Skeletal muscle satellite cell (primary cell): ENCODE measurements around the gene MYO1D.
"Not testable (repeated sequence)": the region's sequence is repeated elsewhere in the genome, so short reads cannot be mapped to it uniquely, and the experiment has no call there.

Experiments used
- H3K27me3 ChIP-seq: 2 replicates; pipeline ENCODE4 v1.7.0; 2013; ENCODE audit warnings: low read length; ENCODE audit not compliant: control insufficient read depth, insufficient read depth
- H3K36me3 ChIP-seq: 2 replicates; pipeline ENCODE4 v1.7.0; 2013; ENCODE audit warnings: mild to moderate bottlenecking, control low read depth, low read length; ENCODE audit not compliant: insufficient read depth
- H3K4me1 ChIP-seq: 2 replicates; pipeline ENCODE4 v1.7.0; 2013; ENCODE audit warnings: low read length; ENCODE audit not compliant: control insufficient read depth, insufficient read depth
- H3K4me2 ChIP-seq: 2 replicates; pipeline ENCODE4 v1.7.0; 2013; ENCODE audit warnings: mild to moderate bottlenecking, low read length
- H3K4me3 ChIP-seq: 2 replicates; pipeline ENCODE4 v1.7.0; 2013; ENCODE audit warnings: low read length
- H3K9ac ChIP-seq: 2 replicates; pipeline ENCODE4 v1.7.0; 2013; ENCODE audit warnings: mild to moderate bottlenecking, low read depth, low read length, moderate library complexity
- H3K9me3 ChIP-seq: replicated peaks from 2 replicates; pipeline ENCODE4 v1.7.0; 2013; ENCODE audit warnings: mild to moderate bottlenecking, control low read depth, low read length

Gene MYO1D

GRCh38 chr17:32828822-32829221, 48.1 kb downstream of the MYO1D start:
- Histone ChIP-seq H3K9me3 (no peaks in the 10 kb centered on the region), H3K9ac (no peak overlapping the region), H3K4me3 (no peak overlapping the region), H3K36me3 (no peaks in the 10 kb centered on the region), H3K4me1 (peaks cover 19% of the 10 kb centered on the region), H3K4me2 (peak overlapping the region; percentile 5), H3K27me3 (no peaks in the 10 kb centered on the region)

- Histone ChIP-seq H3K4me1 (peaks cover 27% of the 10 kb centered on the region), H3K9ac (peak overlapping the region; percentile 3)
Observed at GRCh38 chr17:32827227-32827626, 49.7 kb downstream of the MYO1D start.

GRCh38 chr17:32826076-32826475, 50.8 kb downstream of the MYO1D start:
- Histone ChIP-seq H3K27me3 (no peaks in the 10 kb centered on the region), H3K9ac (no peak overlapping the region), H3K4me2 (no peak overlapping the region), H3K36me3 (no peaks in the 10 kb centered on the region), H3K4me3 (no peak overlapping the region), H3K4me1 (peaks cover 27% of the 10 kb centered on the region), H3K9me3 (no peaks in the 10 kb centered on the region)

More at GRCh38 chr17:32827227-32827626, 49.7 kb downstream of the MYO1D start:
- no peak overlapping the region for H3K4me3 ChIP-seq
- no peaks in the 10 kb centered on the region for H3K9me3 ChIP-seq
- no peaks in the 10 kb centered on the region for H3K27me3 ChIP-seq
- H3K36me3 ChIP-seq: no peaks in the 10 kb centered on the region
- peak overlapping the region; percentile 11 for H3K4me2 ChIP-seq

DNA sequence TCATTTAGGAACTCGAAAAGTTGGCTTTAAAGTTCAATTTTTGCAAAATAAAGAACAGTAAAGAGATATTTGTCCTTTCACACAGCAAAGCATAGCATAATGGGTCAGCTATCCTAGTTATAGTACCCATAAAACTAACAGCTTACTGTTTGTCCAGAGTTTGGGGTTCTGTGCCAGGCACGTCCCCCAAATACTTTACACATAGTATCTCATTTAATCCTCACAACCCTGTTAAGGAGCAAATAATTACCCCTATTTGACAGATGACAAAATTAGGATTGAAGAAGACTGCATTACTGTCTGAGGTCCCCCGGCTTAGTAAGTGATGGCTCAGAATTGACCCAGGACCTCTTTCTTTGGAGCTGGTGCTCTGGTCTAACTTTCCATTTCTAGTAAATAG, 52.6 kb downstream of the MYO1D start:
- no peaks in the 10 kb centered on the region for H3K27me3 ChIP-seq
- no peak overlapping the region for H3K4me2 ChIP-seq
- H3K4me3 ChIP-seq: no peak overlapping the region
- H3K36me3 ChIP-seq: no peaks in the 10 kb centered on the region
- H3K4me1 ChIP-seq: peaks cover 27% of the 10 kb centered on the region
- no peak overlapping the region for H3K9ac ChIP-seq
- no peaks in the 10 kb centered on the region for H3K9me3 ChIP-seq

GRCh38 chr17:32822996-32823395, 53.9 kb downstream of the MYO1D start:
- Histone ChIP-seq H3K4me2 (peak overlapping the region; percentile 74), H3K4me3 (no peak overlapping the region), H3K27me3 (no peaks in the 10 kb centered on the region), H3K9me3 (no peaks in the 10 kb centered on the region), H3K4me1 (peaks cover 14% of the 10 kb centered on the region), H3K36me3 (no peaks in the 10 kb centered on the region), H3K9ac (no peak overlapping the region)

DNA sequence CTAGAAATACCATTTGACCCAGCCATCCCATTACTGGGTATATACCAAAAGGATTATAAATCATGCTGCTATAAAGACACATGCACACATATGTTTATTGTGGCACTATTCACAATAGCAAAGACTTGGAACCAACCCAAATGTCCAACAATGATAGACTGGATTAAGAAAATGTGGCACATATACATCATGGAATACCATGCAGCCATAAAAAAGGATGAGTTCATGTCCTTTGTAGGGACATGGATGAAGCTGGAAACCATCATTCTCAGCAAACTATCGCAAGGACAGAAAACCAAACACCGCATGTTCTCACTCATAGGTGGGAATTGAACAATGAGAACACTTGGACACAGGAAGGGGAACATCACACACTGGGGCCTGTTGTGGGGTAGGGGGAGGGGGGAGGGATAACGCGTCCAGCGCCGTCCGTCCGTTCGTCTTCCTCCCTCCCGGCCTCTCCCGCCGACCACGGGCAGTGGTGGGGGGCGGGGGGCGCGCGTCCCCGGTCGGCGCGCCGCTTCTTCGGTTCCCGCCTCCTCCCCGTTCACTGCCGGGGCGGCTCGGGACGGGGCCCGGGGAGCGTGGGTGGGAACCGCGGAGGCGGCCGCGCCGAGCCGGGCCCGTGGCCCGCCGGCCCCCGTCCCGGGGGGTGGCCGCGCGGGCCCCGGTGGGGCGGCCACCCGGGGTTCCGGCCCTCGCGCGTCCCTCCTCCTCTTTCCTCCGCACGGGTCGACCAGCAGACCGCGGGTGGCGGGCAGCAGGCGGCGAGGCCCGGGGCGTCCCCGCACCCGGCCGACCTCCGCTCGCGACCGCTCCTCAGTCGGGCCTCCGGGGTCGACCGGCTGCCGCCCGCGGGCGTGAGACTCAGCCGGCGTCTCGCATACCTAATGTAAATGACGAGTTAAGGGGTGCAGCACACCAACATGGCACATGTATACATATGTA, 54.7 kb downstream of the MYO1D start:
- not testable (repeated sequence) for H3K27me3 ChIP-seq, H3K36me3 ChIP-seq, H3K4me1 ChIP-seq, H3K9me3 ChIP-seq
- H3K4me2 ChIP-seq: peak overlapping the region; percentile 74
- H3K4me3 ChIP-seq: peak overlapping the region; percentile 64
- H3K9ac ChIP-seq: peak overlapping the region; percentile 52

DNA sequence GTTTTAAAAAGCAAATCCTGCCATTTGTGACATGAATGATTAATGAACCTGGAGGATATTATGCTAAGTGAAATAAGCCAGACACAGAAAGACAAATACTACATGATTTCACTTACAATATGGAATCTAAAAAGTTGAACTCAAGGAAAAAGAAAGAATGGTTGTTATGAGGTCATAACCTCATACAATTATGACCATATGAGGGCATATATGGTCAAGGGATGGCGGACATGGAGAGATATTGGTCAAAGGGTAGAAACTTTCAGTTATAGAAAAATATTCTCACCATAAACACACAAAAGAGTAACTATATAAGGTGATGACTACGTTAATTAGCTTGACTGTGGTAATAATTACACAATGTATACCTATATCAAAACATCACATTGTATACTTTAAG, 56.5 kb downstream of the MYO1D start:
- no peaks in the 10 kb centered on the region for H3K27me3 ChIP-seq
- no peaks in the 10 kb centered on the region for H3K9me3 ChIP-seq
- peaks cover 7% of the 10 kb centered on the region for H3K4me1 ChIP-seq
- H3K36me3 ChIP-seq: no peaks in the 10 kb centered on the region
- H3K4me2 ChIP-seq: no peak overlapping the region
- no peak overlapping the region for H3K4me3 ChIP-seq
- H3K9ac ChIP-seq: no peak overlapping the region

GRCh38 chr17:32819787-32820186, 57.1 kb downstream of the MYO1D start:
- no peaks in the 10 kb centered on the region for H3K36me3 ChIP-seq
- no peak overlapping the region for H3K4me2 ChIP-seq
- H3K27me3 ChIP-seq: no peaks in the 10 kb centered on the region
- H3K9me3 ChIP-seq: no peaks in the 10 kb centered on the region
- peaks cover 7% of the 10 kb centered on the region for H3K4me1 ChIP-seq
- no peak overlapping the region for H3K4me3 ChIP-seq
- H3K9ac ChIP-seq: no peak overlapping the region

DNA sequence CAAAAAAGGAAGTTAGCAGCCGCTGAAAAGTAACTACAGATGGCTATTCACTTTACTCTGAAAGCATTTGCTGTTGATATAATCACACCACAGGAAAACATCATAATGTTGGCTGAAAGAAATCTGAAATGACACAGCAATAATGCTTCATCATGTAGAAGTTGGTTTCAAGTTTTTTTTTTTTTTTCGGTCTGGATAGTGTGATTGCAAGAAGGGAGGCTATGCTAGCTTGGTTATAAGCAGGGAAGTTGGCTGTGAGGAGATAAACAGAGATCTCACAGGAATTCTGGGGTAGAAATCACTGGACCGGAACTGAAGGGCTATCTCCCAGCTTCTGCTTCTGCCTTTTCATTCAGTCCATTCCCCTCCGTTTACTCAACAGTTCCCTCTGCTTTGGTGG, 57.9 kb downstream of the MYO1D start:
- Histone ChIP-seq H3K9ac (no peak overlapping the region), H3K4me2 (no peak overlapping the region), H3K27me3 (no peaks in the 10 kb centered on the region), H3K9me3 (no peaks in the 10 kb centered on the region), H3K36me3 (no peaks in the 10 kb centered on the region), H3K4me1 (peaks cover 7% of the 10 kb centered on the region), H3K4me3 (no peak overlapping the region)

DNA sequence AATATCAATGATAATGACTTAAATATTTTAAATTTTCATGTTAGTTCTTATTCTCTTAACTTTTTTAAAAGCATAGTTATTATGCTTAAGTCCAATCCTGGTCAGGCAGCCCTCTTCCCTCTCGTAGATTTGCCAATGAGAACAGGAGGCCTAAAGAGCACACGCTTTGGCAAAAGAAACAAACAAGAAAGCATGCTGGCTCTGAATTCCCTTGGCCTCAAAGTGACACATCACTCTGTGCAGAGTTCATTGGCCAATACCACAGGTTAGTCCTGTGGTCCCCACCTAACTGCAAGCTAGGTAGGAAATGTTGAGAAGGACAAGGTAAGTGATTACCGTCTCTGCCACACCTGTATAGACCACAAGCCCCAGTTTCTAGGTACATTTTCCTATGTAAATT, 61.5 kb downstream of the MYO1D start:
- H3K9ac ChIP-seq: no peak overlapping the region

GRCh38 chr17:32814836-32815235, 62.1 kb downstream of the MYO1D start:
- H3K9me3 ChIP-seq: no peaks in the 10 kb centered on the region
- H3K4me3 ChIP-seq: no peak overlapping the region
- H3K36me3 ChIP-seq: no peaks in the 10 kb centered on the region
- H3K4me1 ChIP-seq: peaks cover 4% of the 10 kb centered on the region
- H3K4me2 ChIP-seq: no peak overlapping the region
- H3K9ac ChIP-seq: no peak overlapping the region
- H3K27me3 ChIP-seq: no peaks in the 10 kb centered on the region

More for the DNA sequence above, 61.5 kb downstream of the MYO1D start:
- H3K4me3 ChIP-seq: no peak overlapping the region
- no peaks in the 10 kb centered on the region for H3K9me3 ChIP-seq
- no peaks in the 10 kb centered on the region for H3K27me3 ChIP-seq
- no peak overlapping the region for H3K4me2 ChIP-seq
- H3K4me1 ChIP-seq: peaks cover 4% of the 10 kb centered on the region
- H3K36me3 ChIP-seq: no peaks in the 10 kb centered on the region

DNA sequence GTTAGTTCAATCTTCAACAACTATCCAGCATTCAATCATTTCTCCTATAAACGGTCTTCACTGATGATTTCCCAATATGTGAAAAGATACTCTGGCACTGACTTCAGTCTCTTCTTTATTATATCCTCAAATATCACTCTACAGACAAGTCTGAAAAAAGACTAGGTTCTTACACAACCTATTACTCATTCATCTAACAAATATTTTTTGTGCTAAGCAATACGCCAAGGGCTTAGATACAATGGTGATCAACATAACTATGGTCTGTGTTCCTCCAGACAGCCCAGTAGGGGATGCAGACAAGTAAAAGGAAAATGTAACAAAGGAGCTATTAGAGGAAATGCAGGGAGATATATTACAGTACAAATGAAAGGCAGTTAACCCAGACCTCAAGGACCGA, 63.9 kb downstream of the MYO1D start:
- Histone ChIP-seq H3K9me3 (no peaks in the 10 kb centered on the region), H3K4me3 (no peak overlapping the region), H3K4me1 (peaks cover 4% of the 10 kb centered on the region), H3K4me2 (no peak overlapping the region), H3K9ac (no peak overlapping the region), H3K27me3 (no peaks in the 10 kb centered on the region), H3K36me3 (no peaks in the 10 kb centered on the region)
